ENCODE measurements around the gene CNNM4. TPM values are rescaled to one million over a fixed set of nuclear protein-coding genes. Genes with fewer than 3 reads are reported as not detected.
A peak's percentile ranks its signal among the peaks of the same experiment; 100 is the strongest.

The CNNM4 gene
- polyA plus RNA-seq, 1 experiment, result 4.7 TPM

- no peaks in the 10 kb centered on the region for H3K9me3 ChIP-seq (ENCODE audit: control insufficient read depth, insufficient read depth, low read length)
- H3K27me3 ChIP-seq (ENCODE audit: control insufficient read depth, insufficient read depth, low read length), result no peaks in the 10 kb centered on the region
- DNase-seq (ENCODE audit: low read depth, low spot score), result peak; percentile 41
- CTCF ChIA-PET, result interaction anchor here (0.5 to 1.6 kb wide), 5 partner anchors 10 to 288 kb away, joined by 3 read pairs; partner anchors contain the start of gene ANKRD36
- POLR2A ChIA-PET, result interaction anchor here (0.6 to 1.1 kb wide), 3 partner anchors 12 to 64 kb away, joined by 3 to 4 read pairs (median 3); no protein-coding TSS in a partner anchor
- TF ChIP-seq CTCF (IDR thresholded peaks at IDR 0.05; ENCODE audit: low read depth, low read length), result no peak
- no peak overlapping the region for H3K27ac ChIP-seq (ENCODE audit: low read depth, low read length)
- H3K4me3 ChIP-seq (ENCODE audit: low read depth, low read length), result no peak overlapping the region
Measured at GRCh38 chr2:96824079-96824870, 63.6 kb downstream of the CNNM4 start.

- H3K27ac ChIP-seq (ENCODE audit: low read depth, low read length), result no peak overlapping the region
- no peak for TF ChIP-seq CTCF (IDR thresholded peaks at IDR 0.05; ENCODE audit: low read depth, low read length)
- H3K4me3 ChIP-seq (ENCODE audit: low read depth, low read length), result no peak overlapping the region
- H3K27me3 ChIP-seq (ENCODE audit: control insufficient read depth, insufficient read depth, low read length), result no peaks in the 10 kb centered on the region
- ChIA-PET CTCF (interaction anchor here (0.5 to 1.6 kb wide), 5 partner anchors 34 to 288 kb away, joined by 3 to 5 read pairs (median 3); partner anchors contain the start of gene ANKRD36), POLR2A (no interaction called here)
- DNase-seq (ENCODE audit: low read depth, low spot score), result no peak
- H3K9me3 ChIP-seq (ENCODE audit: control insufficient read depth, insufficient read depth, low read length), result no peaks in the 10 kb centered on the region
Measured at GRCh38 chr2:96825057-96825456, 64.4 kb downstream of the CNNM4 start.

GRCh38 chr2:96826546-96827278 lies 66.0 kb downstream of the CNNM4 start:
- DNase-seq (ENCODE audit: low read depth, low spot score), result no peak
- CTCF ChIA-PET, result interaction anchor here (0.6 to 0.7 kb wide), 2 partner anchors 24 to 63 kb away, joined by 3 read pairs; no protein-coding TSS in a partner anchor
- Histone ChIP-seq H3K27me3 (ENCODE audit: control insufficient read depth, insufficient read depth, low read length) (no peaks in the 10 kb centered on the region), H3K9me3 (ENCODE audit: control insufficient read depth, insufficient read depth, low read length) (no peaks in the 10 kb centered on the region), H3K27ac (ENCODE audit: low read depth, low read length) (no peak overlapping the region), H3K4me3 (ENCODE audit: low read depth, low read length) (no peak overlapping the region)
- TF ChIP-seq CTCF (IDR thresholded peaks at IDR 0.05; ENCODE audit: low read depth, low read length), result no peak
- POLR2A ChIA-PET, result no interaction called here

- DNase-seq (ENCODE audit: low read depth, low spot score), result no peak
- no peak for TF ChIP-seq CTCF (IDR thresholded peaks at IDR 0.05; ENCODE audit: low read depth, low read length)
- Histone ChIP-seq H3K27ac (ENCODE audit: low read depth, low read length) (no peak overlapping the region), H3K4me3 (ENCODE audit: low read depth, low read length) (no peak overlapping the region), H3K27me3 (ENCODE audit: control insufficient read depth, insufficient read depth, low read length) (no peaks in the 10 kb centered on the region), H3K9me3 (ENCODE audit: control insufficient read depth, insufficient read depth, low read length) (no peaks in the 10 kb centered on the region)
- CTCF ChIA-PET, result interaction anchor here (0.7 kb wide), 1 partner anchor 29 kb away, joined by 3 read pairs; the partner anchor contains the start of gene ANKRD39
- POLR2A ChIA-PET, result no interaction called here
Measured at GRCh38 chr2:96828436-96828835, 67.7 kb downstream of the CNNM4 start.
